Right lung (tissue), 5 donors: Measurements from ENCODE around the gene IGF2BP3. TPM values are rescaled to one million over a fixed set of nuclear protein-coding genes. Genes with fewer than 3 reads are reported as not detected.
"Not testable (repeated sequence)": the region's sequence is repeated elsewhere in the genome, so short reads cannot be mapped to it uniquely, and the experiment has no call there.

ENCODE experiments used
- DNase-seq, 2 donors: peaks; one replicate each; pipeline ENCODE4 v3.0.0-alpha.2; 2013
- polyA plus RNA-seq, 5 donors: library from polyadenylated mRNA; unstranded; fragments of 120-200 nt; gene quantifications; one replicate each; pipeline versions ENCODE4 v1.2.1 to v1.2.3, GENCODE V29; 2013; ENCODE audit warnings: inconsistent platforms in 1 of 5, low replicate concordance in 1 of 5; ENCODE audit not compliant: insufficient read length in 5 of 5, insufficient read depth in 1 of 5

Gene IGF2BP3
- polyA plus RNA-seq, 5 donors: 42.1 to 69.8 (median 56.3) TPM

DNA sequence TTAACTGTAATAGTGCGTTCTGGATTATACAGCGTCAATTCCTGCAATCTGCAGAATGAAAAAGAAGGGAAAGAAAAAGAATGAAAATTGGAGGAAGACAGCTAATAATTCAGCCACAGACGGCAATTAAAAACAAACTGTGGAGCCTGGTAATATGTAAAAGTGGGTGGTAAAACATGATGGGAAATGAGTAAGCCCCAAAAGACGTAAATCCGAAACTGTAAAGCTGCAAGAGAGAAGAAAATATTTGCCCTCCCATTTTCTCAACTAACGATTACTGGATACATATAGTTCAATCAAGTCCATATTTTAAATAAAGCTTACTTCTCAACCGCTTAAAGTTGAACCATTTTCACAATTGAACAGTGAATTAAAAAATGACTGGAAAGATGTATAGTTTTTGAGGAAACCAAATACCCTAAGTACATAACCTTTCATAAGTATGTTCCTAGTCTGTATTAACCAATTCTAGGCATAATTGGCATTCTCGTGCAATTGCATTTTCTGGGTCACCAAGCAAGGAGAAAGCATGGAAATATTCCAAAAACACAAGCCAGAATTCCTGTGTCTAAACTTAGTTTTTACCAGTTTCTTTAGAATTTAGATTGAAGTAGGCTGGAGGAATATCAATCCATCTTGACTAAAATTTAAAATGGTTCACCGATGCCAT lies 126.3 kb downstream of the IGF2BP3 start:
- DNase-seq: no peak

GRCh38 chr7:23343102-23343501 lies 127.2 kb downstream of the IGF2BP3 start:
- no peak for DNase-seq

DNA sequence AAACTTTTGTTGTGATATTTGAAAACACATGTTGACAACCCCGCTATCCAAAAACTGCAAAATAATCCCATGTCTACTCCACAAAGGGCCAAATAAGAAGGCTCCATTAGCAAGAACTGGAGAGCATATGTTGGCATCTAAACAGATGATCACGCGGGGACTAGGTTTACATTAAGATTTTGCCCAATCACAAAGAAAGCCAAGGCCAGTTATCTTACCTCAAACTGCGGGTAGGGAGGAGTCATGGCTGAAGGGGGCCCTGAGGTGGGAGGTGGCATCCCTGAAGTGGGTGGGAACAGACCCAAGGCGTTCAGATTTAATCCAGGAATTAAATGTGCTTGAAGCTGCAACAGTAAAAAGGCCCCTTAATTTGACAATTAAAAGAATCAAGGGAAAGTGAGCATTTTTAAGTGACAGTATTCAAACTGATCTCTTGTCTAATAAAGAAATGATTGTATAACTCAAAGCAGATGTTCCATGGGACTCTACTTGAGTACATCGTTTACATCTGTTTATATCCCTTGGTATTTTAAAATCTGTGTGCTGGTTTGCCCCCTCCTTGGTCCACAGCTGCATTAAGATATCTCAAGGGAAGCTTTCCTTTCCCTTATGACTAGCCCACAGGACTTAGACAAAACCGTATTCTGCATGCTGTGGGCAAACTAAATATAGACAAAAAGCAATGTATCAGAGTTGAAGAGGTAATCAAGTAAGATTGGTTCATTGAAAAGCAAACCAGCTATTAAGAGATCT lies 128.3 kb downstream of the IGF2BP3 start:
- no peak for DNase-seq

DNA sequence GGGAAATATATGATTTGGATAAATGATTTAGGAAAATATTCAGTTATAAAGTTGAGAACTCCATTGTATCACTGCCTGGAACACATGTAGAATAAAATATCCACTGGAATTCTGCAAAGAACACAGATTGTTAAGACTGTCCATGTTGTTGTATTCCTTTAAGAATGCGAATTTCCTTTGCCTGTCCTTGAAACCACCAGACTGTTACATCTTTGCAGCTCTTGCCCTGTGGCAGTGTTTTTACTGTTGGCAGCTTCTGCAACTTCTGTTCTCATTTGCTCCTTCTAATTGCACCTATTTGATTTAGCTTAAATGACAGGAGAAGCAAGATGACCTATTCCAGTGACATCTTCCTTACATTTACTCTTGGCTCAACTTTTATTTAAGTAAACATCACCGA lies 131.4 kb downstream of the IGF2BP3 start:
- no peak for DNase-seq

GRCh38 chr7:23338439-23338838 lies 131.9 kb downstream of the IGF2BP3 start:
- no peak for DNase-seq

- DNase-seq: no peak
These were observed 132.9 kb downstream of the IGF2BP3 start for GRCh38 chr7:23337374-23337773.

DNA sequence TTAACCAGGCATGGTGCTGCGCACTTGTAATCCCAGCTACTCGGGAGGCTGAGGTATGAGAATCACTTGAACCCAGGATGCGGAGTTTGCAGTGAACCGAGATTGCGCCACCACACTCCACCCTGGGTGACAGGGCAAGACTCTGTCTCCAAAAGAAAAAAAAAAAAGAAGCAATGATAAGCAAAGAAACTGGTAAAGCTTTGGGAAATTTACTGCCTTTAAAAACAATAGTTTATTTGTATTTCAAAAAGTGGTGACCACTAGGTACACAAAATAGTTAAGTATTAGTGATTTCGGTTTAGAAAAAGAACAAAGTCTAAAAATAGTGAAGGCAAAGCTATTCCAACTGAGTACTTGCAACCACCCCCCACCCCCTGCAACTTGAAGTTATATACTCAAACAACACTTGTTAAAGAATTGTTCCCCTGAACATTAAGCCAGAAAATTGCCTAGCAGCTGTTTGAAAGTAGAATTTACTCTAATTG lies 133.4 kb downstream of the IGF2BP3 start:
- no peak for DNase-seq

GRCh38 chr7:23336086-23336485 lies 134.2 kb downstream of the IGF2BP3 start:
- no peak for DNase-seq

- DNase-seq: peak in 1 of 2 donors; percentile 31
These were observed 134.7 kb downstream of the IGF2BP3 start for GRCh38 chr7:23335621-23336020.

DNA sequence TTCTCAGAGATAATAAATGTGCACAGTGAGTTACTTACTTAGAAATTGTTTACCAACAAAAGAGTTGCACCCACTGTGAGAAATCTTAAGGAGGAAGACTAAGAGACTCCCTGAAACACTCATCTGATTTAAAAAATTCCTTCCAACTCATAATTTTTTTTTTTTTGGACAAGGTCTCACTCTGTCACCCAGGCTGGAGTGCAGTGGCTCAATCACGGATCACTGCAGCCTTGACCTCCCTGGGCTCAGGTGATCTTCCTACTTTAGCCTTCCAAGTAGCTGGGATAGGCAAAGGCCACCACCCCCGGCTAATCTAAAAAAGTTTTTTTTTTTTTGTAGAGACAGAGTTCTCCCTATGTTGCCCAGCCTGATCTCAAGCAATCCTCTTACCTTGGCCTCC lies 135.2 kb downstream of the IGF2BP3 start:
- DNase-seq: no peak

- DNase-seq: peak; percentile 68 to 69
These were observed 135.7 kb downstream of the IGF2BP3 start for GRCh38 chr7:23334482-23335056.

- peak; percentile 49 to 68 for DNase-seq
These were observed 136.5 kb downstream of the IGF2BP3 start for GRCh38 chr7:23333671-23334246.

DNA sequence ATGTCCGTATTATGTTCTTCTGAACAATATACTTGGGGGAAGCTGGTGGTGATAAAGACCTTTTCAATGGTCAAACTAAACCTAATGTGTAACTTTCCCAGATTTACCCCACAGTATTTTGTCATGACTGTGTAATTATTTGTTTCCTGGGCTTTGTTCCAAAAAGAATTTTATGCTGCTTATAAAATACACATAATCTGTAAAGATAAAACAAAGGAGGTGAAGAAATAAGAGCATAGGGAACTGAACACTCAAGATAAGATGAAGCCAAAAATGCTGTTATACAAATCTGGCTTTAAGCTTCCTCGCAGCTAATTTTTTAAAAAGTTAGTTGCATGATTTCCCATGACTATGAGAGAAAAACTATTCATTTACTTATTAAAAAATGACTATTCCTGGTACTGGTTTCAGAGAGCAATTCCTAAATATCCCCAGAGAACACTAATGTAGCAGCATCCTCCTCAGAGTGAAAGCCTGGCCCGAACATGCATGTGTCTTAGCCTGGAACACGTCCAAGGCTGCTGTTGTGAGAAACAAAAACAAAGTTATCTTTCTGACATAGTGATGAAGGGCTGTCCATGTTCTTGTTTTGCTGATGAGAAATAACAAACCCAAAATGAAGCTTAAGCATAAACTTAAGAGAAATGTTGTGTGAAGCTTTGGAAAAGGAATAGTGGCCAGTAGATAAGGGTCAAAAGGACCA lies 137.2 kb downstream of the IGF2BP3 start:
- DNase-seq: peak; percentile 85 to 90

DNA sequence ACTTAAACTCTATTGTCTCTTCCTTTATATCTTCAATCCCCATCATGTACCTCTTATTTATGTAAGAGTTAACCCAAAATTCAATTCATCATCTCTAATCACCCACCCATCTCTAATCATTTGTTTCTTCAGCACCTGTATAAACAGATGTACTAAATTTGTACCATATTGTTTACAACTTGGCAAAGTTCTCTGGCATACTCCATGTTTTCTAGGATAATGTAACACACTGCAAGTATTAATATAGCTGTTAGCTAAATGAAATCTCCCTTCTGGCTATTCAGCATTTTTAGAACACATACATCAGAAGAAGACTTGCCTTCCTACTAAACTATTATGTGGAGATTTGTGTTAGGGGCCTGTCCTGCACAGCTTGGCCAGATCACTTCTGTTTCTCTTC lies 138.1 kb downstream of the IGF2BP3 start:
- DNase-seq: peak; percentile 25 to 38

DNA sequence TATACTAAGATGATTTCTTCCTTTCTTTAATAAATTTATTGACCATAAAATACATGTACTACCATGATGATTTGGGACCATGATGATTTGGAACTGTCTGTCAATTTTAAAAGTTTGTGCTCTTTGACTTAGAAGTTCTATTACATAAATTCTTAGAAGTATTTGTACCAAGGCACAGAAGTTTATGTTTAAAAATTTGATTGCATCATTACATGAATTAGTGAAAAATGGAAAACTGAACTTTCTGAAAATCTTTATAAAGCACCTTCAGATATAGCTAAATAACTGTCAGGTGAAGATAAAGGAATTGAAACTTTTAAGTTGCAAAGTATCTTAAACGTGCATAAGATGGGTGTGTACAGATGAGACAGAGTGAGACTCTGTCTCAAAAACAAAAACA lies 139.2 kb downstream of the IGF2BP3 start:
- no peak for DNase-seq

GRCh38 chr7:23315366-23315765 lies 154.9 kb downstream of the IGF2BP3 start:
- no peak for DNase-seq

DNA sequence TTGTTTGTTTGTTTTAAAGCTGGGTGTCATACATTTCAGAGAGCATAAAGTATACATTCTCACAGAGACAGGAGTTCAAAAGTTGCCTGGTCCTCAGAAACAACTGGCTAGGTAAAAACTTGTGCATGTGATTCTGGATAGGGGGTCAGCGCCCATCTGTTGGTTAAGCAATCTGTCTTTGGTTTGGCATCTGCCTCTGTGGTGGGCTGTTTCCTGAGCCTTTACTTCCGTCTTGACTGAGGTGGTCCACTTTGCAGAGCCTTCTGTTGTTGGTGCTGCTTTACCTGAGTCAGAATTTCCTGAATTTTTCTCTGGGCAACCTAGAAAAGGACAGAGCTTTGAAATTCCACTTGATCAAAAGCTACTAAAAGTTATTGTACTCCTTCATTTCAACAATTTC lies 158.2 kb downstream of the IGF2BP3 start:
- DNase-seq: not testable (repeated sequence)

DNA sequence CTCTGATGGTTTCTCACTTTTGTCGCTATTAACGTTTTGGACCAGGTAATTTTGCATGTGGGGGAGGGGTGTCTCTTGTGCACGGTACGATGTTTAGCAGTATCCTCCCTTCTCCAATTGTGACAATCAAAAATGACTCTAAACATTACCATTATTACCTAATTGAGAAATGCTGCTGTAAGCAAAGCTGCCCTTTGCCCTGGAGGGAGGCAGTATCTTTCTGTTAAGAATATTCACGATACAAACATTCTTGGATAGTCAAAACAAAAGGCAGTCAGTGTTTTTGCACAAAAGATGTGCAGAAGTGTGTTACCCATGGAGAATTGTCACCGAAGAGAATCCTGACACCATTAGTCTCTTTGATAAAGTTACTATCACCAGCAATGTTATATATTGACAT lies 161.5 kb downstream of the IGF2BP3 start:
- DNase-seq: no peak

GRCh38 chr7:23306936-23307521 lies 163.3 kb downstream of the IGF2BP3 start:
- no peak for DNase-seq

- peak in 1 of 2 donors; percentile 2 for DNase-seq
These were observed 170.5 kb downstream of the IGF2BP3 start for GRCh38 chr7:23299770-23300300.
